GM12864 (cell line): ENCODE measurements around the gene DUSP10.

Experiments used
- DNase-seq: peaks from one replicate; pipeline ENCODE4 v3.0.0-alpha.2; 2011; ENCODE audit warnings: low read depth
- H3K4me3 ChIP-seq: 2 replicates; pipeline ENCODE4 v1.5.1; 2011; ENCODE audit warnings: mild to moderate bottlenecking, low read depth, low read length, control low read depth
- CTCF ChIP-seq: IDR thresholded peaks from 2 replicates; pipeline ENCODE4 v1.5.1; 2011; ENCODE audit warnings: low read depth, mild to moderate bottlenecking, moderate library complexity, low read length, control low read depth, inconsistent platforms; ENCODE audit errors: missing control alignments

Gene DUSP10

GRCh38 chr1:221735999-221736398, 5.9 kb downstream of the DUSP10 start:
- no peak for DNase-seq
- TF ChIP-seq CTCF, result no peak
- peak overlapping the region; percentile 33 for H3K4me3 ChIP-seq

- no peak overlapping the region; the same call in 1 of the 2 replicates for H3K4me3 ChIP-seq
- no peak for TF ChIP-seq CTCF
- DNase-seq, result no peak
These were observed 7.7 kb downstream of the DUSP10 start for GRCh38 chr1:221734187-221734586.

GRCh38 chr1:221732052-221732451, 9.8 kb downstream of the DUSP10 start:
- no peak for TF ChIP-seq CTCF
- no peak overlapping the region for H3K4me3 ChIP-seq
- no peak for DNase-seq

DNA sequence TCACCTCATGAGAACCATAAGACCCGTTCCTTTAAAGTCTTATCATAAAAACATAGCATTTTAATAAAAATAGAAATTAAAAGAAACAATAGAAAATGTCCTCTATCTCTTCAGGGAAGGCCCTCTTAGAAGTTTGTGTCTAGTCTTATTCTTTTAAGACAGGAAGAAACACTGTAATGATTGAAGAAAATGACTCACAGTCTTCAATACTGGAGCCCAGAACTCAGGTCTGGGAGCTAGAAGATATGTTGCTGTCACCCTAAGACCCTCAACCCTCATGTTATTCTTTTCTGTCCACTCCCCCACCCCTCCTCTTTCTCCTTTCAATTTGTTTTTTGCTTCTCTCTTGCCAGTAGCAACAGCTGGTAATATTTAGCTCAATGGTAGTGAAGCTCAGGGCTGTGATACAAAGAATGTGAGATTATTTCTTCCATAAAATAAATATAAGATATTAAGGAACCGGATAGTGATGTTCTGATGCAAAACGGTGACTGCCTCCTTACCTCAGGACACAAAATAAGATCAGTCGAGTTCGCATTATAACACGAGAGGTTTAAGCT, 12.0 kb downstream of the DUSP10 start:
- TF ChIP-seq CTCF, result no peak
- no peak for DNase-seq
- no peak overlapping the region for H3K4me3 ChIP-seq

- no peak overlapping the region for H3K4me3 ChIP-seq
- no peak for TF ChIP-seq CTCF
- no peak for DNase-seq
These were observed 13.8 kb downstream of the DUSP10 start for GRCh38 chr1:221728037-221728505.

GRCh38 chr1:221727146-221728036, 14.5 kb downstream of the DUSP10 start:
- no peak for TF ChIP-seq CTCF
- DNase-seq, result no peak
- no peak overlapping the region; the same call in 1 of the 2 replicates for H3K4me3 ChIP-seq
